HG03103 (cell line): ENCODE measurements around the gene AIG1.
"Not testable (repeated sequence)": the region's sequence is repeated elsewhere in the genome, so short reads cannot be mapped to it uniquely, and the experiment has no call there.

Experiments used
- ATAC-seq: cut with Tn5 transposase; IDR thresholded peaks from one replicate; pipeline ENCODE4 v1.9.1; 2021; ENCODE audit warnings: low read depth; ENCODE audit not compliant: unreplicated experiment

The AIG1 gene, protein sequence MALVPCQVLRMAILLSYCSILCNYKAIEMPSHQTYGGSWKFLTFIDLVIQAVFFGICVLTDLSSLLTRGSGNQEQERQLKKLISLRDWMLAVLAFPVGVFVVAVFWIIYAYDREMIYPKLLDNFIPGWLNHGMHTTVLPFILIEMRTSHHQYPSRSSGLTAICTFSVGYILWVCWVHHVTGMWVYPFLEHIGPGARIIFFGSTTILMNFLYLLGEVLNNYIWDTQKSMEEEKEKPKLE

DNA sequence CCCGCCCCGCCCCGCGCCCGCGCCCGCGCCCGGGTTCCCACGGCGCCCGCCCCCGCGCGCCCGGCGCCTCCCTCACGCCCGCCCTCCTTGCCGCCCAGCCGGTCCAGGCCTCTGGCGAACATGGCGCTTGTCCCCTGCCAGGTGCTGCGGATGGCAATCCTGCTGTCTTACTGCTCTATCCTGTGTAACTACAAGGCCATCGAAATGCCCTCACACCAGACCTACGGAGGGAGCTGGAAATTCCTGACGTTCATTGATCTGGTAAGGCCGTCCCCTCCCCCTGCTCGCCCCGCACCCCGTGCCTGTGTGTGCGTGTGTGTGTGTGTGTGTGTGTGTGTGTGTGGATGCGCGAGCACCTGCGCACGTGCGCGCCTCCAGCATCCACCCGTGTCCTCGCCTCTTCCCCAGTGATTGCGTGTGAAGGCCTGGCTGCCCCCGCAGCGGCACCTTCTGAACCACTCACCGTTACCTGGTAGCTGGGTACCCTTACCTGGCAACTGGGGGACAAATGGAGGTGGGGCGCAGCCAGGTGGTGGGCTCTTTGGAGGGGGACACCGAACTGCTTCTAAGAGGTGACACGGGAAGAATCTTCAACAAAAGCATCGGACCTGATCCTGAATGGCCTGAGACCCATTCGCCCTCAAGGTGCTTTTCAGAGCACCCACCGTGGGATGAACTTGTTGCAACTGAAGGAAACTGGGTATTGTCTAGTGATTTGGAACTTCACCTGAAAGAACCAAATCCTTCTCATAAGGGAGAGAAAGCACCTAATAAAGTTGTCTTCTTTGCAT is at the start of gene AIG1:
Gene AIG1, plus strand, starts transcription at position 84 of the 791 bp plus-strand sequence. Its CDS starts 37 bp downstream, at position 121.
- ATAC-seq, result peak; percentile 66

DNA sequence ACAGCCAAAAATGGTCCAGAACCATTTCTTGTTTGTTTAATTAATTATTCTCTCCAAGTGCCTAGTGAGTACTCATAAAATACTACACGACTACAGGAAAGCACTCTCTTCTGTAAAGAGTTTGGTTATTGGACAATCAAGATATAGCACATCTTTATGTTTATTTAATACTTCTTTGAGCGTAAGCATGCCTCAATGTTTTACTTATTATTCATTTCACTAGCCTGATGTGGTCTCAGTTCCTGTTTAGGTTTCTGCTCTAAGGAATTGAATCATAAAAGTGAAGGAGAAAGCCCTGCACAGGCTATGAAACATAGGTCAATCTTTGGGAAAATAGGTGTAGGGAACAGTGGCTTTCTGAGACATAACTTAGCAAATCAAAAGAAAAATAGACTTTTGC is 45.9 kb upstream of the AIG1 start:
- no peak for ATAC-seq

DNA sequence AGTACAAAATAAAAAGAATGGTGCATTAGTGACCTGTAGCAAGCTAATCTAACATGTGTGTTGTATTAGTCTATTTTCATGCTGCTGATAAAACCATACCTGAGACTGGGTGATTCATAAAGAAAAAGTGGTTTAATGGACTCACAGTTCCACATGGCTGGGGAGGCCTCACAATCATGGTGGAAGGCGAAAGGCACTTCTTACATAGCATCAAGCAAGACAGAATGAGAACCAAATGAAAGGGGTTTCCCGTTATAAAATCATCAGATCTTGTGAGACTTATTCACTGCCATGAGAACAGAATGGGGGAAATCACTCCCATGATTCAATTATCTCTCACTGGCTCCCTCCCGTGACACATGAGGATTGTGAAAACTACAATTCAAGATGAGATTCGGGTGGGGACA is 45.4 kb upstream of the AIG1 start:
- no peak for ATAC-seq

DNA sequence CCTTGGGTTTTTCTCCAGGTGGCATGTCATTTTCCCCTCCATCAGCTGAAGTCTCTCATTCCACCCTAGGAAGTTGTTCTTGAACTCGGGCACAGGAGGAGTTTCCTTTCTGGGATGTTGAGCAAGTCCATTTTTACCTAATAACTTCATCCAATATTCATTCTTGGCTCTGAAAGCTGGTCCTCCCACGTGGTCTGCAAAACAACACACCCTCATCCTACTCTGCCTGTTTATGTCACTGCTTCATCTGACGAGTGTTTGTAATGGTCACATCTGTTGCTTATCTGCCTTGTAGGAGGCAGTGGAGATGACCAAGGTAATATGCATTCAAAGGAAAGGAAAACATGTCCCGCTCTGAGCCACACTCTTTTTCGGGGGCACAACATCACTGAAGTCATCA is 41.7 kb upstream of the AIG1 start:
- no peak for ATAC-seq

DNA sequence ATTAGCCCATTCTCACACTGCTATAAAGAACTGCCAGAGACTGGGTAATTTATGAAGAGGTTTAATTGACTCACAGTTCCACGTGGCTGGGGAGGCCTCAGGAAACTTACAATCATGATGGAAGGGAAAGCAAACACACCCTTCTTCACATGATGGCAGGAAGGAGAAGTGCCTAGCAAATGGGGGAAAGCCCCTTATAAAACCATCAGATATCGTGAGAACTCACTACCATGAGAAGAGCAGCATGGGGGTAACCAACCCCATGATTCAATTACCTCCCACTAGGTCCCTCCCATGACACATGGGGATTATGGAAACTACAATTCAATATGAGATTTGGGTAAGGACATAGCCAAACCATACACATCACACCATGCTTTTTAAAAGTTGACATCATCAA is 39.8 kb upstream of the AIG1 start:
- not testable (repeated sequence) for ATAC-seq

DNA sequence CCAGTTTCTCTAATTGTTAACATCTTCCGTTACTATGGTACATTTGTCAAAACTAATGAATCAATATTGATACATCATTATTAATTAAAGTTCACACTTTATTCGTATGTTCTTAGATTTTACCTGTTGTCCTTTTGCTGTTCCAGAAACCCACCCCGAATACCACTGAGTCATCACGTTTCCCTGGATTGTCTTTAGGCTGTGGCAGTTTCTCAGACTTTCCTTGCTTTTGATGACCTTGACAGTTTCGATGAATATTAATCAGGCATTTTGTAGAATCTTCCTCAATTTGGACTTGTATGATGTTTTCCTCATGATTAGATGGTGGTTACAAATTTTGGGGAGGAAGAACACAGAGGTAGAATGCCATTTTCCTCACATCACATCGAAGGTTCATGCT is 39.1 kb upstream of the AIG1 start:
- no peak for ATAC-seq

DNA sequence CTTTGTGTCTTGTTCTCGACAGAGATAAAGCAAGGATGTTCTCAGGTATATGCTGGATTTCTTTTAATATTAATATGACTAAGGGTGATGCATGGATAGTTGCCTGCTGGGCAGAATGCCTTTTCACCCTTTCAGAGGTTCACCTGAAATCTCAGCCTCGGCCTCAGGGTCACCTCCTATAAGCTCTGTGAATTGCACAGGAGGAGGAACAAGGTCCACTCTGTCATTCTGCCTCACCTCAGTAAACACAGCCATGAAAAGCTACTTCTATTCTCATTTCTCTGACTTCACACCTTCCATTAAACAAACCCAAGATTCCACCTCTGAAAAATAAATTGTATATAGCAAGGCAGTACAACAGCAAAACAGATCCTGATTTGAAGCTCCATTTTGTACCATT is 38.1 kb upstream of the AIG1 start:
- ATAC-seq, result no peak

DNA sequence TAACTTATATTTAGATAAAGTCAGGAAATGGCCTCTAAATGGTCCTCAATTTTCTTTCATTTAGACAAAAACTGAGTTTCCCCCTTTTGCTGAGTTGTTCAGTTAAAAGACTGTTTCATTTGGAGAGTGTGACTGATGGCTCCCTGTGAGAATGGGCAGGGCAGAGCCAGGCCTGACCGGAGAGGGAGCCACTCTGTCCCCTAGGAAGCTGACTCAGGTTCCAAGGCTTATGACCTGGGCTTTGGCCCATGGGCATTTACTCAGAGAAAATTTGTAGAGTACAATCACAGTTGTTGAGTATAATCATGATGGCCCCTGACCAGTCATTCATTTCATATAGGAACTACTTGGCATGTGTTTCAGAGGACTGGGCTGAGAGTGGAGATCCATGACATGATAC is 37.0 kb upstream of the AIG1 start:
- no peak for ATAC-seq

DNA sequence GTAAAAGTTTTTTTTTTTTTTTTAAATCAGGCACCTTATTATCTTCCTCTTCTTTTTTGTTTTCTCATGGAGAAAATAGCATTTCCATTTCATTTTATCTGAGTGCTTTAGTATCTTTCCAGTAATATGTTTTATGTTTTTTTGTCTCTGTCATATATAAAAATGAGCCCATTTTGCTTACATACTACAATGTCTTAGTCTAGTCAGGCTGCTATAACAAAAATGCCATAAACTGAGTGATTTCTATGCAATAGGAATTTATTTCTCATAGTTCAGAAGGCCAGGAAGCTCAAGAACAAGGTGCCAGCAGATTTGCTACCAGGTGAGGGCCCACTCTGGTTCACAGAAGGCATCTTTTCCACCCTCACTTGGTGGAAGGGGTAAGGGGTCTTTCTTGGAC is 35.7 kb upstream of the AIG1 start:
- ATAC-seq, result no peak

DNA sequence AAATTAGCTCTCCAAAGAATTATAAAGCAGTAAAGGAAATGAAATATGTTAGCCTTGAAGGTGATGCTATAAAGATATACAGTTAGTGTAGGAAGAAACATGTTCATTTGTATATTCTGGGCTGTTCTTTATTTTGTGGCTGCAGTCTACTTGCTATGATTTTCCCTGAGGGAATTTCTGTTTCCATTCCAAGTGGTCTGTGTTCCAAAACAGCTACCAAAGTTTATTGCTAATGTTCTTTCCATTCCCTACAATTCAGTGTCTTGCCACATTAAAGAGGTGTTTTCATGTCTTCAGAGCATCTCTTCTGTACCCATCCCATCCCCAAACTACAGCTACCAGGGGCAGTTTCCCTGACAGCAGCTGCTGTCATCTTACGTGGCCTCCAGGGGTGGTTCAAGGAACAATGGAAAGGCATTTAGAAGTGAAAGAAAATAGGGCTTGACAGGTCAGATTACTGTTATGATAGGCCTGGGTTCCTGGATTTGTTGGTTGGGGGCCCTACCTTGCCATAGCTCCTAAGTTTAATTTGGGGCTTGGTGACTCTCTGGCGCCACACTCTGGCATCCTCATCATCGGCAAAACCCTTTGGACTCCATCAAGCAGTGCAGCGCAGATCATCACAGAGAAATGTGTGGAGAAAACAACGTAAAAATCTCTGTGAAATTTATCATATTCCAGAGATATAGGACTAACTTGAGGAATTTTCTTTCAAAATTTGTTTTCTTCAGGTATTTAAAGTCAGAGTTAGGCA is 33.8 kb upstream of the AIG1 start:
- no peak for ATAC-seq

DNA sequence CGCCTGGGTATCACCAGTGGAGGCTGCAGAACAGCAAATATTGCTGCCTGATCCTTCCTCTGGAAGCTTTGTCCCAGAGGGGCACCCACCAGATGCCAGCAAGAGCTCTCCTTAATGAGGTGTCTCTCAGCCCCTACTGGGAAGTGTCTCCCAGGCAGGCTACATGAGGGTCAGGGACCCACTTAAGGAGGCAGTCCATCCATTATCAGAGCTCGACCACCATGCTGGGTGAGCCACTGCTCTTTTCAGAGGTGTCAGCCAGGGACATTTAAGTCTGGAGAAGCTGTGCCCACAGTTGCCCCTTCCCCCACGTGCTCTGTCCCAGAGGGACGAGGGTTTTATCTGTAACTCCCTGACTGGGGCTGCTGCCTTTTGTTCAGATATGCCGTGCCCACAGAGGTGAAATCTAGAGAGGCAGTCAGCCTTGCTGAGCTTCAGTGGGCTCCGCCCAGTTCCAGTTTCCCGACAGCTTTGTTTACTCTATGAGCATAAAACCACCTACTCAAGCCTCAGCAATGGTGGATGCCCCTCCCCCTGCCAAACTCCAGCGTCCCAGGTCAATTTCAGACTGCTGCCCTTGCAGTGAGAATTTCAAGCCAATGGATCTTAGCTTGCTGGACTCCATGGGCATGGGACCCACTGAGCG is 25.9 kb upstream of the AIG1 start:
- no peak for ATAC-seq

DNA sequence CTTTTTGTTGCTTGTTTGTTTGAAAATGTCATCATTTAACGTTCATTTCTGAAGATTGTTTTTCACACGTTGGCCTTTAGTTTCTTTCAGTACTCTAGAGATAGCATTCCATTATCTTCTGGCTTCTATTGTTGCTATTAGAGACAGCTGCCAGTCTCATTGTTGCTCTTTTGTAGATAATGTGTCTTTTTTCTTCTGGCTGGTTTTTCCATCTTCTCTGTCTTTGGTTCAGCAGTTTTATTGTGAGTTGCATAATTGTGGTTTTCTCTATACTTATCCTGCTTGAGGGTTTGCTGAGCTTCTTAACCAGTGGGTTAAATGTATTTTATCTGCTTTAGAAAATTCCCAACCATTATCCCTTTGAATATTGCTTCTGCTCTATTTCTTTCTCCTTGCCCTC is 23.2 kb upstream of the AIG1 start:
- no peak for ATAC-seq

DNA sequence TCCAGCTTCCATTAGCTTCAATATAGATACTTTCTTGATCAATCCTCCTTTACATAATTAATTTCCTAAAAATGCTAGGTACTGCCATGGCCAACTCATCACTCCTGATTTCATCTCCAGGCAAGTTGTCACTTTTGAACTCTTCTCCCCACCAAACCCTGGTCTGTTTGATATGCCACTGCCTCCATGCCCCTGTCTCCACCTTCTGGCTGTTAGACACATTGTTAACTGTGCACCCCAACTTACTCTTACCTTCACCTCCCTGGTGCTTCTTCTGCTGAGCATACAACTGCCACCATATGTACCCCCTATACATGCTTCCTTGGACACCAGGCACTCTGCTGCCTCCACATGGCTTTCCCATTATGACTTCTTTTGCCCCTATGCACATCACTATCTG is 21.9 kb upstream of the AIG1 start:
- no peak for ATAC-seq

DNA sequence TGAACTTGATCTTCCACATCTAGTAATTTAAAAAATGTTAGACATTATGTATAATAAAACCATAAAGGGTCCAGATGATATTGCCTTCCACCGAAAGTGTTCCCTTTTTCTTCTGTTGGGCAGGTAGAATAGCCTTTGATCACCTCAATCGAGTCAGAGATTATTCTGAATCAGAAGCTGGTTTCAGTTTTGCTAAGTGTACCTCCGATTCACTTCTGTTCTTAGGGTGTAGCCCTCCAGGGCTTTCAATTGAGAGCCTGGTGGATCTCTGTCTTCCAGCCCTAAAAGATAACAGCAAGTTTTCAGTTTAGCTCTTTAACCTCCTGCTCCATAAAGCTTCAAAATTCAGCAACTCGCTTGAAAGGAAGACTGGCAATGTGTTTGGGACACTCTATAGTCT is 21.1 kb upstream of the AIG1 start:
- ATAC-seq, result no peak

DNA sequence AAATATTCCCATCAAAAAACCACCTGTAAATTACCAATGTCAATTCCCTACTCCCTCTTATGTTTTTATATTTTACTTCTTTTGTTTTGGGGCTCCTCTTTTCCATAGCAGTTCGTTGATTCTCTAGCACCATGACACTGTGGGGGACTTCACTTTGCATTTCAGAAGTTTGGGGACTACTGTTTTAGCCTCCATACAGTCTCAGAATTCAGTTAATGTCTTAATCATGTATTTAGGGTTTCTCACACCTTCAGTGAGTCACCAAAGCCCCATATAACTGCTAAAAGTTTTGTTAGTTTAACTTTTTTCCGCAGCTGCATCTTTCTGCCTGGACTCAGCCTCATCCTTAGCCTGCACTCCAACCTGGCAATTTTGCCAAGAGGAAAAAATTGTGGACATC is 20.7 kb upstream of the AIG1 start:
- no peak for ATAC-seq

DNA sequence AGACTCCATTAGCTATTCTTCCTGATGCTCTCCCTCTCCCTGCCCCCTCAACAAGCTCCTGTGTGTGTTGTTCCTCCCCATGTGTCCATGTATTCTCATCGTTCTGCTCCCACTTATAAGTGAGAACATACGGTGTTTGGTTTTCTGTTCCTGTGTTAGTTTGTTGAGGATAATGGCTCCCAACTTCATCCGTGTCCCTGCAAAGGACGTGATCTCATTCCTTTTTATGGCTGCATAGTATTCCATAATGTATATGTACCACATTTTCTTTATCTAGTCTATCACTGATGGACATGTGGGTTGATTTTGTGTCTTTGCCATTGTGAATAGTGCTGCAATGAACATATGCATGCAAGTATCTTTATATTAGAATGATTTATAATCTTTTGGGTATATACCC is 16.3 kb upstream of the AIG1 start:
- not testable (repeated sequence) for ATAC-seq

DNA sequence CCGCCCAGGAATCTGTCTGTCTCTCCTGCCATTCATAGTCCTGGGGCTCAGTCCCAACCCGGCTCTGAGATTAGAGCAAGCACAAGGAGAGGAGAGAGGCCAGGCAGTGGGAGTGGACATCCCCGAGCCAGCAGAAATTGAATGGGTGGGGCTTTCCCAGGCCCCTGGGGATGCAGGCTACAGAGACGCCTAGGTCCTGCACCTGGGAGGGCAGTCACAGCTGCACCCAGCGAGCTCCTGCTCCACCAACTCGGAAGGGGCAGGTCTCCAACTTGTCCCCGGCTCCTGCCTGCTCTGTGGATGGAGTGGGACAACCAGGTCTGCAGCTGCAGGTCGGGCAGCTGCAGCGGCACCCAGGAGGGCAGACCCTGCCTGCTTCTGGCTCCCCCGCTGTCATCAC is 11.1 kb upstream of the AIG1 start:
- no peak for ATAC-seq

DNA sequence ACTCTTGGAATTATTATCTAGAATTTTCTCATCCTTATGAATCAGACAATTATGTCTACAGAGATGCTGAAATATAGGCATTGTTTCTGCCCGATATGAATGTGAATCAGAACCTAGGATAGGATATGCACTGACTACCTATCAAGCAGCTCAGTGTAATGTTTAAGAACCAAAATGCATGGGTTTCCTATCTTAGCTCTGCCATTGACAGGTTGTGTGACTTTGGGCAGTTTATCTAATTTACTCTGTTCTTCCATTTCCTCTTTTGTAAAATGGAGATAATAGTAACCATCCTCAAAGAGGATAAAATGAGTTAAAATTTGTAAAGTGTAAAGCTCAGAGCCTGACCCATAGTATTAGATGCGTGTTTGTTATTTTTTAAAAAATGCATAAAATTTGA is 10.2 kb upstream of the AIG1 start:
- ATAC-seq, result no peak

DNA sequence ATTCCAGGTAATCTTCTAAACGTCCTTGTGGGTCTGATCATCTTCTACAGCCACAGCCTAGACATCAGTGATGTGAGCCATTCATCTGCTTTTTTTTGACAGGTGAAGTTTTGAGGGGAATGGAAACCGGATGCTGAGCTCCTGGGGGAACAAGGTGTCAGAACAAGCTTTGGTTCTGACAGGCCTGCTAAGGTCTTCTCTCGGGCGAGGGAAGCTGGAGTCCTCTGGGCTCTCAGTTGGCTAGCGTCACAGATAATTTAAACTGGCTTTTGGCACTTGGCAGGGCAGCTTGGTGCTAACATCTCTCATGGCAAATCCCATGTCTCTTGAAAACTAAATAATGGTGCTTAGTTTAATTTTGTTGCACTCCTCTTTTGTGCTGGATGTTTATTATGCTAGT is 8.4 kb upstream of the AIG1 start:
- ATAC-seq, result no peak

DNA sequence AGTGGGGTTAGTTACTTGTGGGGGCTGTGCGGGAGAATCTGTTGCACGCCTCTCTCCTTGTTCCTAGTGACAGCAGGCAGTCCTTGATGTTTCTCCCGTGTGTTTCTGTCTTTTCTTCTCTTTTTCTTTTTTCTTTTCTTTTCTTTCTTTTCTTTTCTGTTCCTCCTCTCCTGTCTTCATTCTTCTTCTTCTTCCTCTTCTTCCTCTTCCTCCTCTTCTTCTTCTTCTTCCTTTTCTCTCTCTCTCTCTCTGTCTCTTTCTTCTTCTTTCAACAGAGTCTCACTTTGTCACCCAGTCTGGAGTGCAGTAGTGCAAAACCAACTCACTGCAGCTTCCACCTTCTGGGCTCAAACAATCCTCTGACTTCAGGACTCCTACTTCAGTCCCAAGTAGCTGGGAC is 6.8 kb upstream of the AIG1 start:
- ATAC-seq, result no peak

DNA sequence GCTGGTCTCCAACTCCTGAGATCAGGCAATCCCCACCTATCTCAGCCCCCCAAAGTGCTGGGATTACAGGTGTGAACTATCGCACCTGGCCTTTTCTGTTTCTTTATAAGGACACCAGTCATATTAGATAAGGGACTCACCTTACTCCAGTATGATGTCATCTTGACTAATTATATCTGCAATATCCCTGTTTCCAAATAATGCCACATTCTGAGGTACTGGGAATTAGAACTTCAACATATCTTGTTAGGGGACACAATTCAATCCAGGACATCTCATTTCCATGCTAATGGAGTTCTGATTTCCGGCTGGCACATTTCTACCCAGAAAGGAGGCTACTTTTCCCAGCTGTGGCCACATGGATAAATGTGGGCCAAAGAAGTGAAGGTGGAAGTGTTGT is 6.4 kb upstream of the AIG1 start:
- ATAC-seq, result no peak
